DOHH2 (cell line): ENCODE data around the gene GP5.

Experiments
- CTCF ChIP-seq: fragments of 200-600 bp; sonication (generic); IDR thresholded peaks from one replicate; pipeline ENCODE4 v1.5.1; 2014; ENCODE audit warnings: antibody characterized with exemption, mild to moderate bottlenecking, low read depth, low read length; ENCODE audit not compliant: poor library complexity, severe bottlenecking
- EZH2phosphoT487 ChIP-seq: fragments of 200-600 bp; sonication (generic); IDR thresholded peaks from 2 replicates; pipeline ENCODE4 v1.6.1; 2017; ENCODE audit warnings: borderline replicate concordance, mild to moderate bottlenecking, antibody characterized with exemption, low read length, moderate library complexity, mixed read lengths

GRCh38 chr3:194379231-194379630 lies 19.8 kb downstream of the GP5 start:
- TF ChIP-seq EZH2phosphoT487, result no peak
- TF ChIP-seq CTCF, result no peak
